Measurements from ENCODE around the gene SEMA3B. TPM values are rescaled to one million over a fixed set of nuclear protein-coding genes. Genes with fewer than 3 reads are reported as not detected.

The SEMA3B gene
- total RNA-seq, 1 donor from 2014 or later, result 179 TPM

GRCh38 chr3:50319894-50320625 lies 51.1 kb downstream of the SEMA3B start:
- H3K4me3 Mint-ChIP-seq, result peak overlapping the region; percentile 88
- no peaks in the 10 kb centered on the region for H3K27me3 Mint-ChIP-seq (ENCODE audit: low read depth)
- no peak for DNase-seq (ENCODE audit: low spot score in 2 of 2, unreplicated experiment in 2 of 2)
- H3K27ac Mint-ChIP-seq, result peak overlapping the region; percentile 90
- TF ChIP-seq CTCF (IDR thresholded peaks at IDR 0.05; ENCODE audit: unreplicated experiment), result no peak
- H3K9me3 Mint-ChIP-seq, result no peaks in the 10 kb centered on the region
- peaks cover 56% of the 10 kb centered on the region for H3K4me1 Mint-ChIP-seq
- peaks cover 15% of the 10 kb centered on the region for H3K36me3 Mint-ChIP-seq

GRCh38 chr3:50320853-50321335 lies 51.9 kb downstream of the SEMA3B start:
- Mint-ChIP-seq H3K4me1 (peaks cover 56% of the 10 kb centered on the region), H3K9me3 (no peaks in the 10 kb centered on the region), H3K36me3 (peaks cover 12% of the 10 kb centered on the region), H3K4me3 (peak overlapping the region; percentile 88), H3K27ac (peak overlapping the region; percentile 90), H3K27me3 (ENCODE audit: low read depth) (no peaks in the 10 kb centered on the region)
- peak; percentile 73 to 84 for DNase-seq (ENCODE audit: low spot score in 2 of 2, unreplicated experiment in 2 of 2)
- no peak for TF ChIP-seq CTCF (IDR thresholded peaks at IDR 0.05; ENCODE audit: unreplicated experiment)

GRCh38 chr3:50321336-50322114 lies 52.6 kb downstream of the SEMA3B start:
- DNase-seq (ENCODE audit: low spot score in 2 of 2, unreplicated experiment in 2 of 2), result peak; percentile 71 to 88
- H3K4me3 Mint-ChIP-seq, result peak overlapping the region; percentile 88
- TF ChIP-seq CTCF (IDR thresholded peaks at IDR 0.05; ENCODE audit: unreplicated experiment), result peak; percentile 60
- peak overlapping the region; percentile 95 for H3K27ac Mint-ChIP-seq
- peaks cover 52% of the 10 kb centered on the region for H3K4me1 Mint-ChIP-seq
- no peaks in the 10 kb centered on the region for H3K9me3 Mint-ChIP-seq
- peaks cover 8% of the 10 kb centered on the region for H3K36me3 Mint-ChIP-seq
- no peaks in the 10 kb centered on the region for H3K27me3 Mint-ChIP-seq (ENCODE audit: low read depth)

GRCh38 chr3:50322115-50322385 lies 53.1 kb downstream of the SEMA3B start:
- H3K36me3 Mint-ChIP-seq, result peaks cover 5% of the 10 kb centered on the region
- H3K4me1 Mint-ChIP-seq, result peaks cover 51% of the 10 kb centered on the region
- peak overlapping the region; percentile 53 for H3K27ac Mint-ChIP-seq
- TF ChIP-seq CTCF (IDR thresholded peaks at IDR 0.05; ENCODE audit: unreplicated experiment), result no peak
- peak overlapping the region; percentile 81 for H3K4me3 Mint-ChIP-seq
- H3K9me3 Mint-ChIP-seq, result no peaks in the 10 kb centered on the region
- H3K27me3 Mint-ChIP-seq (ENCODE audit: low read depth), result no peaks in the 10 kb centered on the region
- no peak for DNase-seq (ENCODE audit: low spot score in 2 of 2, unreplicated experiment in 2 of 2)

GRCh38 chr3:50322386-50323091 lies 53.6 kb downstream of the SEMA3B start, which contains the start of gene HYAL2:
TSS of gene HYAL2 (minus strand) at chr3:50322745. CDS start at chr3:50320489, 2,256 bp downstream.
- TF ChIP-seq CTCF (IDR thresholded peaks at IDR 0.05; ENCODE audit: unreplicated experiment), result no peak
- DNase-seq (ENCODE audit: low spot score in 2 of 2, unreplicated experiment in 2 of 2), result no peak
- Mint-ChIP-seq H3K9me3 (no peaks in the 10 kb centered on the region), H3K36me3 (peaks cover 5% of the 10 kb centered on the region), H3K4me1 (peaks cover 49% of the 10 kb centered on the region), H3K27ac (peak within 1 kb of the TSS; percentile 95), H3K27me3 (ENCODE audit: low read depth) (no peaks in the 10 kb centered on the region), H3K4me3 (peak within 1 kb of the TSS; percentile 81)

Measured in mesothelial cell of epicardium (in vitro differentiated cells).